CD4-positive, alpha-beta T cell treated with Interleukin-4 for 4 hours (primary cell): Measurements from ENCODE around the gene KCNG1.
"Not testable (repeated sequence)": the region's sequence is repeated elsewhere in the genome, so short reads cannot be mapped to it uniquely, and the experiment has no call there.

Experiments
- DNase-seq: peaks from one replicate; pipeline ENCODE4 v3.0.0-alpha.2; 2020

KCNG1 gene

GRCh38 chr20:50980851-50981713 is 41.8 kb downstream of the KCNG1 start:
- DNase-seq, result peak; percentile 53

GRCh38 chr20:50980071-50980681 is 42.7 kb downstream of the KCNG1 start:
- DNase-seq, result no peak

- not testable (repeated sequence) for DNase-seq
Observed at GRCh38 chr20:50978533-50978932, 44.4 kb downstream of the KCNG1 start.

GRCh38 chr20:50977066-50978021 is 45.6 kb downstream of the KCNG1 start:
- DNase-seq, result no peak

GRCh38 chr20:50975701-50976330 is 47.1 kb downstream of the KCNG1 start:
- no peak for DNase-seq

- no peak for DNase-seq
Observed at GRCh38 chr20:50969912-50970311, 53.0 kb downstream of the KCNG1 start.

GRCh38 chr20:50969435-50969834 is 53.5 kb downstream of the KCNG1 start:
- DNase-seq, result no peak

GRCh38 chr20:50968289-50968688 is 54.6 kb downstream of the KCNG1 start:
- no peak for DNase-seq

GRCh38 chr20:50967586-50967985 is 55.3 kb downstream of the KCNG1 start:
- no peak for DNase-seq

GRCh38 chr20:50959543-50960126 is 63.3 kb downstream of the KCNG1 start:
- DNase-seq, result no peak

GRCh38 chr20:50958615-50959542 is 64.0 kb downstream of the KCNG1 start, which contains the start of gene MOCS3:
TSS of gene MOCS3 (plus strand) at chr20:50958818. CDS start at chr20:50958843, 25 bp downstream.
- DNase-seq, result peak; percentile 87

GRCh38 chr20:50957798-50958614 is 64.9 kb downstream of the KCNG1 start, which contains the start of gene DPM1:
TSS of gene DPM1 (minus strand) at chr20:50958532. CDS start at chr20:50958523, 9 bp downstream.
- peak; percentile 86 for DNase-seq

- DNase-seq, result no peak
Observed at GRCh38 chr20:50957276-50957675, 65.6 kb downstream of the KCNG1 start.

- DNase-seq, result no peak
Observed at GRCh38 chr20:50953821-50954220, 69.1 kb downstream of the KCNG1 start.
